SK-N-MC (cell line): ENCODE measurements around the gene THOC7.

Source experiments
- DNase-seq: peaks from one replicate; pipeline ENCODE4 v3.0.0-alpha.2; 2011; ENCODE audit warnings: low read depth, low spot score
- H3K27ac ChIP-seq: fragments of 200-600 bp; sonication (generic); 2 replicates; pipeline ENCODE4 v1.5.1; 2016; ENCODE audit warnings: mixed run types
- H3K36me3 ChIP-seq: fragments of 200-600 bp; sonication (generic); 2 replicates; pipeline ENCODE4 v1.6.1; 2017; ENCODE audit warnings: antibody characterized with exemption, low read length, mixed read lengths; ENCODE audit not compliant: insufficient read depth
- H3K4me3 ChIP-seq: fragments of 200-600 bp; sonication (generic); 2 replicates; pipeline ENCODE4 v1.5.1; 2016
- H3K9ac ChIP-seq: fragments of 200-600 bp; sonication (generic); 2 replicates; pipeline ENCODE4 v1.8.0; 2017; ENCODE audit warnings: mixed run types, mixed read lengths; ENCODE audit not compliant: insufficient read length
- H3K9me3 ChIP-seq: fragments of 200-600 bp; sonication (generic); 2 replicates; pipeline ENCODE4 v1.6.1; 2017; ENCODE audit warnings: low read depth, mild to moderate bottlenecking, antibody characterized with exemption, low read length, moderate library complexity, mixed read lengths
- EZH2 ChIP-seq: fragments of 200-600 bp; sonication (generic); IDR thresholded peaks from one replicate; pipeline ENCODE4 v1.6.1; 2017; ENCODE audit warnings: antibody characterized with exemption
- FOXP2 ChIP-seq: optimal IDR thresholded peaks from 2 replicates; pipeline ENCODE3; 2011; ENCODE audit warnings: mild to moderate bottlenecking, moderate library complexity; ENCODE audit not compliant: insufficient read depth; ENCODE audit errors: extremely low read length, control extremely low read depth
- POLR2AphosphoS5 ChIP-seq: IDR thresholded peaks from 2 replicates; pipeline ENCODE4 v1.6.1; 2012; ENCODE audit warnings: mild to moderate bottlenecking, low read depth, low read length, borderline replicate concordance

The THOC7 gene

DNA sequence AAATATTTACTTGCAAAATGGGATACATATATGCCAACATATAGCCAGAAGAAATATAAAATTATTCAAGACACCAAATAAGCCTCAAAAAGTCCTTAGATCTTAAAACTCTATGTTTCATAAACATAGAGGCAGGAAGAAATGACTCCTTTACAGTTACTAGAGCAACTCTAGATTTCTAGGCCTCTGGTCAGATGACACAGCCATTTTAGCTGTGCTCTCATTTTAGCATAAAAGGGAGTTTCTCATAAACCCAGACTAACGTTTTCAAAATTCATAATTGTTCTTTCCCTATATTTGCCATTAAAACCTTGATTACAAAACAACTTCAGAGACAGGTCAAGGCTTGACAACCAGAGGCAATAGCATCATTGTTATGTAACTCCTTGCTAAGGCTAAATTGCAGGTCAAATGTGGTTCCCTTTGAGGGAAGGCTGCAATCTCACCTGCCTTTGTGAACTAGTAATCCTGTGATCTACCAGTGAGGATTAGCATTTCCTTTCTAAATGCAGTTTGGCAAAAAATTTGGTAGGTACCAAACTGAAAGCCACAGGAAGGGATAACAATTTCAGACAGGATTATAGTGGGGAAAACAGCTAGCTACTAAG is 8.2 kb downstream of the THOC7 start:
- no peak for TF ChIP-seq EZH2
- TF ChIP-seq POLR2AphosphoS5, result no peak
- TF ChIP-seq FOXP2, result no peak
- Histone ChIP-seq H3K4me3 (no peak overlapping the region), H3K9me3 (no peaks in the 10 kb centered on the region), H3K9ac (no peak overlapping the region), H3K36me3 (no peaks in the 10 kb centered on the region), H3K27ac (no peak overlapping the region)
- DNase-seq, result no peak

DNA sequence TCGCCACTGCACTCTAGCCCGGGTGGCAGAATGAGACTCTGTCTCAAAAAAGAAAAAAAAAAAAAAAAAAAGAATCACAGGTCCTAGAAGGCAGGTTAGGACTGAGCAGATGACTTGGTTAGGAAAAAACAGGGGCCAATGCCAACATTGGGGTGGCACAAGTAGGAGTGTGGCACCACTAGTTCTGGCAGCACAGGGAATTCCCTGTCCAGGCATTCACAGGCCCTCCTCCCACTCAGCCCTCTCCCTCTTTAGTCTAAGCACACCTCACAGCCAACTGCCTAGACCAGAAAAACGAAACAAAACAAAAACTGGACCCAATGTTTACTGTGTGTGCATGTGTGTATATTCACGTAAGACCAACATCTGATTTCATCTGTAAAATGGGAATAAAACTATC is 10.5 kb downstream of the THOC7 start:
- no peak for TF ChIP-seq FOXP2
- Histone ChIP-seq H3K36me3 (no peaks in the 10 kb centered on the region), H3K4me3 (no peak overlapping the region), H3K9me3 (no peaks in the 10 kb centered on the region), H3K27ac (no peak overlapping the region), H3K9ac (no peak overlapping the region)
- no peak for DNase-seq

DNA sequence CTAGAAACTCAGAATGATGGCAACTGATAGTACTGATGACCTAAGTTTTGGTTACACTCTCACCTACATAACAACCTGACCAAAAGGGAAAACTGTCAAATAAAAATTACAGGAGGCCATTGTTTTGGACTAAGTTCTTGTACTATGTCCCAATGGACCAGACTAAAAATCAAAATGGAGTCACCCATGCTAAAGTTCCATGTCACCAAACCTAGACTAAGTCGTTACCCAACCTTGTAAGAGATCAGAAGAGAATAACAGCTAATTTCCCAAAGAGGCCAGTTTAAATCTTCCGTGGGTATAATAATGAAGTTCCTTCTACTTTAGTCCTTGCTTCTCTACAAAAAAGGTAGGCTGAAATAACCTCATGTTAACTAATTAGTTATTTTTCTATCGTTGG is 12.3 kb downstream of the THOC7 start:
- no peak overlapping the region for H3K4me3 ChIP-seq
- H3K36me3 ChIP-seq, result no peaks in the 10 kb centered on the region
- DNase-seq, result no peak
- no peaks in the 10 kb centered on the region for H3K9me3 ChIP-seq
- TF ChIP-seq POLR2AphosphoS5 (no peak), EZH2 (no peak), FOXP2 (no peak)
- no peak overlapping the region for H3K27ac ChIP-seq
- no peak overlapping the region for H3K9ac ChIP-seq

DNA sequence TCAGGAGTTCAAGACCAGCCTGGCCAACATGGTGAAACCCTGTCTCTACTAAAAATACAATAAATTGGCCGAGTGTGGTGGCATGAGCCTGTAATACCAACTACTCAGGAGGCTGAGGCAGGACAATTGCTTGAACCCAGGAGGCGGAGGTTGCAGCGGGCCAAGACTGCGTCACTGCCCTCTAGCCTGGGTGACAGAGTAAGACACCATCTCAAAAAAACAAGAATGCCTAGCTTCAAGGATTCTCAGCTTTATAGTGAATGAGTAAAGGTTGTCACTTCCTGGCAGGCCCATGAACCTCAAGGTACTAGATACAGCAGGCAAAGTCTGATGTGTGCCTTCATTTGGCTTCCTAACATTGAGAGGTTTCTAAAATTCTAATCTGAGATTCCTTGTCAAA is 14.4 kb downstream of the THOC7 start:
- H3K9ac ChIP-seq, result no peak overlapping the region
- H3K9me3 ChIP-seq, result no peaks in the 10 kb centered on the region
- no peak for DNase-seq
- no peak overlapping the region for H3K4me3 ChIP-seq
- H3K36me3 ChIP-seq, result no peaks in the 10 kb centered on the region
- TF ChIP-seq EZH2, result no peak
- no peak for TF ChIP-seq FOXP2
- TF ChIP-seq POLR2AphosphoS5, result no peak
- H3K27ac ChIP-seq, result no peak overlapping the region

DNA sequence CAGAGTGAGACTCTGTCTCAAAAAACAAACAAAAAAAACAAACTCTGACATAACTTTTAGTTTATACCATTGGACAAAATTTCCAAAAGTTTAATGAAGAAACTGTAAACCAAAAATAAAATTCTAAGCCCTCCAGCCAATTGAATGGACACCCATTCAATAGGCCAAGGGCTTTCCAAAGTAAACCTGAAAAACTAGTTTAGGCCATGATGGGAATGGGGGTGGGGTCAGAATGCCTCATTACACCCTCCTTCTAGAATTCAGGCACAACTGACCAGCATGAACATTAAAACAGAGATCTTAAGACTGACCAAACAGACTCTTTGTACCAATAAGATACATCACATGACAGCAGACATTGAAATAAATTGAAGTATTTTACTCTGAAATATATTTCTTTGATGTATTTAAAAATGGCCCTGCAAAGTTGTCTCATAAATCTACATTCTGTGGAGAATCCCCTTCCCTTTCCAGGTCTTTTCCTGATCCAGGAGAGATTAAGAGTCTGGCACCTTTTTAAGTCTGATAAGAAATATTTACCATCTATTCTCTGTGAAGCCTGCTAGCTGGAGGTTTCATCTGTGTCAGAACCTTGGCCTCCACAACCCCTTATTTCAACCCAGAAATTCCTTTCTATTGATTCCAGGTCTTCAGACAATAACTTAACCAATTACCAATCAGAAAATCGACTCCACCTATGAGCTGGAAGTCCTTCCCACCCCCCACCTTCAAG is 15.7 kb downstream of the THOC7 start:
- Histone ChIP-seq H3K4me3 (no peak overlapping the region), H3K36me3 (no peaks in the 10 kb centered on the region), H3K9me3 (no peaks in the 10 kb centered on the region), H3K9ac (no peak overlapping the region), H3K27ac (no peak overlapping the region)
- no peak for TF ChIP-seq FOXP2
- DNase-seq, result no peak

DNA sequence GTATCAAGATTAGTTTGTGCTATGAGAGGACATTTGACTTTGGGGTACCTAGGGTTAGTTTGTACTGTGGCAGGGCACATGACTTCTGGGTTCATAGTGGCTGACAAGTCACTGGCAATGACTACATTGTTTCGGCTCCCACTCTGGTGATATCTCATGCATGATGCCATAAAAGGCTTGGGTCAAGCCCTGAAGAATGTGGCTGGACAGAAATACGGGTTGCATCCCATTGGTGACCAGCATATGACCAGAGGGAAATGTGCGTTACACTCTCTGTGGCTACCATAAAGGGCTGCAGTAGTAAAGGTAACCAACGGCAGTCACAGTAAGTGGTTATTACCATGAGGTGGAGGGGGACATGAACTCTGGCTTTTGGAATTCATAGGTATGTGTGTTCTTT is 18.4 kb downstream of the THOC7 start:
- H3K4me3 ChIP-seq, result no peak overlapping the region
- H3K9me3 ChIP-seq, result no peaks in the 10 kb centered on the region
- H3K9ac ChIP-seq, result no peak overlapping the region
- no peak for TF ChIP-seq EZH2
- TF ChIP-seq POLR2AphosphoS5, result no peak
- TF ChIP-seq FOXP2, result no peak
- no peaks in the 10 kb centered on the region for H3K36me3 ChIP-seq
- H3K27ac ChIP-seq, result no peak overlapping the region
- DNase-seq, result no peak

DNA sequence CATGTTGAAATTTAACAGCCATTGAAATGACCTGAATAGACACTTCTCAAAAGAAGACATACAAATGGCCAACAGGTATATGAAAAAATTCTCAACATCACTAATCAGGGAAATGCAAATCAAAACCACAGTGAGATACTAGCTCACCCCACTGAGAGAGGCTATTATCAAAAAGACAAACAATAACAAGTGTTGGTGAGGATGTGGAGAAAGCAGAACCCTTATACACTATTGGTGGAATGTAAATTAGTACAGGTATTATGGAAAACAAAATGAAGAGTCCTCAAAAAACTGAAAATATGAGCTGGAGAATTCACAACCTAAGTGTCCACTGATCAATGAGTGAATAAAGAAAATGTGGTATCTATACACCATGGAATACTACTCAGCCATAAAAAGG is 21.5 kb downstream of the THOC7 start:
- no peak overlapping the region for H3K9ac ChIP-seq
- no peak for TF ChIP-seq EZH2
- no peak for TF ChIP-seq FOXP2
- TF ChIP-seq POLR2AphosphoS5, result no peak
- no peaks in the 10 kb centered on the region for H3K36me3 ChIP-seq
- no peak for DNase-seq
- no peaks in the 10 kb centered on the region for H3K9me3 ChIP-seq
- H3K27ac ChIP-seq, result no peak overlapping the region
- no peak overlapping the region for H3K4me3 ChIP-seq

DNA sequence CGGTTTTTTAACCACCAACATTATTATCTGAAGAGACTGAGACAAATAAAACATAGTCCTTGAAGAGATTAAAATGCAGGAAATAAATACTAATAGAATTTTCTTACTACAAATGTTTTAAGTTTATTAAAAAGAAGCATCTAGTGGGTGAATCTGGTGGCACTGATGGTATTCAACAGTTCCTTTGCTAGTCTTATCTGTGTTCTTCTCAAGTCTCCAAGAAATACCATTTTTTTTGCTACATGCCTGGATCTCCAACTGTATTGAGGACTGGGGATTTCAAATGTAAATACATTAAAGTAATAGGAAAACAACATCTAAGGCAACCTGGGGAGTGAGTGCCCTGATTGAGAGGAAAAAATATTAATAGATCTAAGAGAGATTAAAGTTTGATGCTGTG is 21.9 kb downstream of the THOC7 start:
- DNase-seq, result no peak
- H3K9ac ChIP-seq, result no peak overlapping the region
- H3K27ac ChIP-seq, result no peak overlapping the region
- H3K4me3 ChIP-seq, result no peak overlapping the region
- no peaks in the 10 kb centered on the region for H3K36me3 ChIP-seq
- H3K9me3 ChIP-seq, result no peaks in the 10 kb centered on the region
- no peak for TF ChIP-seq POLR2AphosphoS5
- TF ChIP-seq FOXP2, result no peak
- no peak for TF ChIP-seq EZH2

DNA sequence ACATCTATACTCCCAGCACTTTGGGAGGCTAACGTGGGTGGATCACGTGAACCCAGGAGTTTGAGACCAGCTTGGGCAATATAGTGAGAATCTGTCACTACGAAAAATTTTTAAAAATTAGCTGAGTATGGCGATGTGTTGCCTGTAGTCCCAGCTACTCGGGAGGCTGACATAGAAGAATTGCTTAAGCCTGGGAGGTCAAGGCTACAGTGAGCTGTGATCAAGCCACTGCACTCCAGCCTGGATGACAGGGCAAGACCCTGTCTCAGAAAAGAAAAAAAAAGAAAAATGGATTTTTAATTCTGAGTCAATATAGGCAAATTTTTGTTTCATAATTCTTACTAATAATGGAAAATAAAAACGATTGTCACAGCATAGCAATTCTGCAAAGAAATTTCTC is 31.2 kb downstream of the THOC7 start:
- TF ChIP-seq FOXP2 (no peak), POLR2AphosphoS5 (no peak), EZH2 (no peak)
- H3K9ac ChIP-seq, result no peak overlapping the region
- H3K36me3 ChIP-seq, result peaks cover 3% of the 10 kb centered on the region; the same call in 1 of the 2 replicates
- H3K4me3 ChIP-seq, result no peak overlapping the region
- no peak for DNase-seq
- H3K9me3 ChIP-seq, result no peaks in the 10 kb centered on the region
- no peak overlapping the region for H3K27ac ChIP-seq
